Inflammatory macrophage treated with lipopolysaccharide for 1 hour (primary cell): ENCODE results near the gene MBNL1.

ENCODE experiments used
- DNase-seq, 2 donors: peaks; one replicate each; pipeline ENCODE4 v3.0.0-alpha.2; 2020 to 2022

The MBNL1 gene

GRCh38 chr3:152499791-152500385 is 231.2 kb downstream of the MBNL1 start:
- peak; percentile 38 to 66 for DNase-seq

GRCh38 chr3:152505926-152506325 is 237.2 kb downstream of the MBNL1 start:
- DNase-seq, result peak; percentile 73 to 97

- DNase-seq, result peak in 1 of 2 donors; percentile 40
Observed at GRCh38 chr3:152508705-152509104, 240.0 kb downstream of the MBNL1 start.

GRCh38 chr3:152511904-152512303 is 243.2 kb downstream of the MBNL1 start:
- DNase-seq, result no peak

GRCh38 chr3:152513301-152513960 is 244.7 kb downstream of the MBNL1 start:
- no peak for DNase-seq
